GM12891 (cell line): ENCODE results near the gene NCAPH2.

Source experiments
- POLR2A ChIP-seq: IDR thresholded peaks from 2 replicates; pipeline ENCODE4 v1.6.1; 2011; ENCODE audit warnings: low read depth, low read length, control low read depth
- POLR2AphosphoS5 ChIP-seq: IDR thresholded peaks from 2 replicates; pipeline ENCODE4 v1.6.1; 2011; ENCODE audit warnings: low read depth, low read length, control low read depth
- POU2F2 ChIP-seq: IDR thresholded peaks from 2 replicates; pipeline ENCODE4 v1.6.1; 2011; ENCODE audit warnings: low read depth, mild to moderate bottlenecking, control low read depth, low read length, moderate library complexity
- SPI1 ChIP-seq: IDR thresholded peaks from 2 replicates; pipeline ENCODE4 v1.6.1; 2011; ENCODE audit warnings: low read depth, low read length, control low read depth
- TAF1 ChIP-seq: IDR thresholded peaks from 2 replicates; pipeline ENCODE4 v1.6.1; 2011; ENCODE audit warnings: low read depth, low read length, control low read depth

DNA sequence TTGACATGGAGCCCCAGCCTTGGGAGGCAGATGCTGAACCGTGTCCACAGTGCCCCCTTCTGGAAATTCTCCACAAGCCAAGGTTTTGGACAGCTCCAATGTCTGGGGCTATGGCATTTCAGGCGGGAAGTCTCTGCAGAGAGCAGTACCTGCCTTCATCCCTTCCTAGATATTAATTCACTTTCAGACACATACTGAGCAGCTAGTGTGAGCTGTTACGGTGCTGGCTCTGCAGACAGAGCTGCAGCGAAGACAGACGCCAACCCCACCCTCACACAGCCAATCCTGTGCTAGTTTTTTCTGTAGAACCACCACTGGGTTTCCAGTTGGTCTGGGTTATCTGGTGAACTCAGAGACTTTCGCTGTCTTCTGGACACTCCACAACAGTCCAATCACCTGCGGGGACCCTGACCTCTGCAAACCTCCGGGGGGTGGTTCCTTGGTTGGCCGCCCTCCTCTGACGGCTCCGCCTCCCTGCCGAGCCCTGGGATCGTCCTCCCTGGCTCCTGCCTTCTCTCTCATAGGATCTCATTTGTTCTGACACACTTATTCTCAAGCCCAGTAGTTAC, 9.6 kb upstream of the NCAPH2 start:
- TF ChIP-seq POLR2AphosphoS5 (no peak), POU2F2 (no peak), POLR2A (no peak), SPI1 (no peak), TAF1 (no peak)
